HepG2 (cell line): ENCODE data around the gene THRA. TPM values are rescaled to one million over a fixed set of nuclear protein-coding genes. Genes with fewer than 3 reads are reported as not detected.
A peak's percentile ranks its signal among the peaks of the same experiment; 100 is the strongest.

Source experiments
- ARNT ChIP-seq: fragments of 450-650 bp; IDR thresholded peaks from 2 replicates; pipeline ENCODE4 v1.6.1; 2017
- EEA1 ChIP-seq: sonication (generic); formaldehyde crosslinking; IDR thresholded peaks from 2 replicates; pipeline ENCODE4 v1.5.1; 2020; ENCODE audit warnings: mild to moderate bottlenecking, missing genetic modification reagents, borderline replicate concordance
- EP300 ChIP-seq, 3 experiments: sonication (generic) in 1 of 3; formaldehyde crosslinking in 1 of 3; IDR thresholded peaks; 2 replicates each; pipeline versions ENCODE4 v1.5.1 to v1.6.1; 2011 to 2020; ENCODE audit warnings: low read depth in 2 of 3, low read length in 2 of 3, borderline replicate concordance in 1 of 3, improper control_type of control experiment in 1 of 3, mild to moderate bottlenecking in 1 of 3, missing genetic modification reagents in 1 of 3, moderate library complexity in 1 of 3
- GRHL1 ChIP-seq: sonication (generic); formaldehyde crosslinking; conservative IDR thresholded peaks from 2 replicates; pipeline ENCODE4 v1.8.0; 2022; ENCODE audit warnings: missing genetic modification reagents
- HMGA1 ChIP-seq: sonication (generic); formaldehyde crosslinking; conservative IDR thresholded peaks from 2 replicates; pipeline ENCODE4 v1.4.0; 2020; ENCODE audit warnings: missing genetic modification reagents
- HOXA5 ChIP-seq: sonication (generic); formaldehyde crosslinking; IDR thresholded peaks from 2 replicates; pipeline ENCODE4 v1.4.0; 2020; ENCODE audit warnings: missing genetic modification reagents
- NR2F6 ChIP-seq, 2 experiments: IDR thresholded peaks; 2 replicates each; pipeline ENCODE4 v1.6.1; 2016; ENCODE audit warnings: antibody characterized with exemption in 1 of 2, mild to moderate bottlenecking in 1 of 2
- PHB2 ChIP-seq: fragments of 450-650 bp; IDR thresholded peaks from 2 replicates; pipeline ENCODE4 v1.6.1; 2018; ENCODE audit not compliant: partially characterized antibody
- SNAPC2 ChIP-seq: sonication (generic); formaldehyde crosslinking; IDR thresholded peaks from 2 replicates; pipeline ENCODE4 v1.8.1; 2022; ENCODE audit warnings: mild to moderate bottlenecking, missing genetic modification reagents
- SOX13 ChIP-seq, 3 experiments: fragments of 450-650 bp in 1 of 3; sonication (generic) in 1 of 3; formaldehyde crosslinking in 1 of 3; IDR thresholded peaks in 2 of 3; conservative IDR thresholded peaks in 1 of 3; 2 replicates each; pipeline versions ENCODE4 v1.5.0 to v1.6.1; 2016 to 2020; ENCODE audit warnings: antibody characterized with exemption in 1 of 3, mild to moderate bottlenecking in 1 of 3, missing compliant biosample characterization in 1 of 3, missing genetic modification reagents in 1 of 3, moderate library complexity in 1 of 3
- SYNCRIP ChIP-seq: fragments of 200-400 bp; formaldehyde crosslinking; IDR thresholded peaks from 2 replicates; pipeline ENCODE4 v1.6.1; 2018; ENCODE audit warnings: mild to moderate bottlenecking, low read depth, low read length; ENCODE audit not compliant: insufficient read depth
- TCF7 ChIP-seq: sonication (generic); IDR thresholded peaks from 2 replicates; pipeline ENCODE4 v1.6.1; 2016; ENCODE audit warnings: antibody characterized with exemption, low read depth
- YY1 ChIP-seq: IDR thresholded peaks from 2 replicates; pipeline ENCODE4 v1.6.1; 2011; ENCODE audit warnings: low read length, low read depth, moderate library complexity, mild to moderate bottlenecking; ENCODE audit not compliant: insufficient read depth, insufficient replicate concordance
- ZBTB34 ChIP-seq: sonication (generic); formaldehyde crosslinking; IDR thresholded peaks from 2 replicates; pipeline ENCODE4 v1.8.0; 2022; ENCODE audit warnings: mild to moderate bottlenecking, missing genetic modification reagents
- ZEB1 ChIP-seq: IDR thresholded peaks from 2 replicates; pipeline ENCODE4 v1.6.1; 2012; ENCODE audit warnings: mild to moderate bottlenecking, low read depth, inconsistent platforms; ENCODE audit not compliant: insufficient replicate concordance
- ZNF138 ChIP-seq: sonication (generic); formaldehyde crosslinking; IDR thresholded peaks from 2 replicates; pipeline ENCODE4 v1.5.0; 2020; ENCODE audit warnings: mild to moderate bottlenecking, low read depth, missing genetic modification reagents
- ZNF331 ChIP-seq: sonication (generic); formaldehyde crosslinking; IDR thresholded peaks from 2 replicates; pipeline ENCODE4 v1.4.0; 2020; ENCODE audit warnings: missing genetic modification reagents
- polyA plus RNA-seq, 8 experiments: library from polyadenylated mRNA; depleted of rRNA in 3 of 8; stranded (reverse) in 7 of 8; unstranded in 1 of 8; fragments of >200 nt; fragmentation: Illumina TruSeq in 4 of 8; extraction: Trizol in 4 of 8; gene quantifications; 2 replicates each; pipeline versions ENCODE4 v1.2.1 to v1.2.3, GENCODE V29; 2011 to 2016; ENCODE audit warnings: low read depth in 4 of 8, missing spikeins in 1 of 8, mixed read lengths in 1 of 8; ENCODE audit not compliant: insufficient read depth in 1 of 8
- total RNA-seq, 5 experiments: library from RNA; depleted of rRNA; stranded (reverse); fragments of >200 nt; fragmentation: Illumina TruSeq; extraction: Trizol; gene quantifications; 2 replicates each; pipeline ENCODE4 v1.2.3, GENCODE V29; 2016; ENCODE audit warnings: low read depth in 1 of 5
- TF ChIP-seq, protein P1 (sequence below): sonication (generic); formaldehyde crosslinking; IDR thresholded peaks from 2 replicates; pipeline ENCODE4 v1.8.1; 2023; ENCODE audit warnings: missing genetic modification reagents, mild to moderate bottlenecking, borderline replicate concordance
- TF ChIP-seq, protein P2 (sequence below): sonication (generic); formaldehyde crosslinking; IDR thresholded peaks from 2 replicates; pipeline ENCODE4 v1.8.1; 2022; ENCODE audit warnings: low read depth, mild to moderate bottlenecking, missing genetic modification reagents
- TF ChIP-seq, protein P3 (sequence below): sonication (generic); formaldehyde crosslinking; IDR thresholded peaks from 2 replicates; pipeline ENCODE4 v1.8.1; 2023; ENCODE audit warnings: mild to moderate bottlenecking, missing genetic modification reagents

The THRA gene
- total and polyA plus RNA-seq, 2 of the 13 experiments (the other 11 are each of a cell fraction or from before 2014, with no cell fraction given): 8.0 to 9.9 TPM

GRCh38 chr17:40015005-40015997 lies 47.5 kb upstream of the THRA start, which contains the start of gene CSF3 (continued):
- TF ChIP-seq GRHL1 (no peak), ZEB1 (no peak), ARNT (no peak), SNAPC2 (CRISPR knock-in tag) (no peak), HOXA5 (CRISPR knock-in tag) (no peak), HMGA1 (CRISPR knock-in tag) (no peak), ZBTB34 (CRISPR knock-in tag) (no peak), TCF7 (peak; percentile 66; the same call in 1 of the 2 replicates), NR2F6 (IDR thresholded peaks at IDR 0.05) (no peak), NR2F6 (CRISPR knock-in tag; IDR thresholded peaks at IDR 0.05) (0 out of 2 replicates have a peak, but pooled peaks have one; percentile 40), PHB2 (no peak), SOX13 (IDR thresholded peaks at IDR 0.05) (no peak), SOX13 (CRISPR knock-in tag; conservative IDR thresholded peaks at IDR 0.05 in 1 of 2, IDR thresholded peaks at IDR 0.05 in 1 of 2) (peak in 1 of 2 experiments; percentile 50; a peak in 2 of 4 replicates), SYNCRIP (no peak), ZNF138 (CRISPR knock-in tag) (no peak), EEA1 (CRISPR knock-in tag) (no peak), YY1 (no peak), ZNF331 (CRISPR knock-in tag) (0 out of 2 replicates have a peak, but pooled peaks have one; percentile 50), EP300 (IDR thresholded peaks at IDR 0.05; ENCODE audit: low read depth in 2 of 2, low read length in 2 of 2) (no peak), EP300 (CRISPR knock-in tag; IDR thresholded peaks at IDR 0.05; ENCODE audit: borderline replicate concordance) (0 out of 2 replicates have a peak, but pooled peaks have one; percentile 7)
- TF ChIP-seq, protein P1, sequence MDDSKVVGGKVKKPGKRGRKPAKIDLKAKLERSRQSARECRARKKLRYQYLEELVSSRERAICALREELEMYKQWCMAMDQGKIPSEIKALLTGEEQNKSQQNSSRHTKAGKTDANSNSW: no peak
- TF ChIP-seq, protein P2, sequence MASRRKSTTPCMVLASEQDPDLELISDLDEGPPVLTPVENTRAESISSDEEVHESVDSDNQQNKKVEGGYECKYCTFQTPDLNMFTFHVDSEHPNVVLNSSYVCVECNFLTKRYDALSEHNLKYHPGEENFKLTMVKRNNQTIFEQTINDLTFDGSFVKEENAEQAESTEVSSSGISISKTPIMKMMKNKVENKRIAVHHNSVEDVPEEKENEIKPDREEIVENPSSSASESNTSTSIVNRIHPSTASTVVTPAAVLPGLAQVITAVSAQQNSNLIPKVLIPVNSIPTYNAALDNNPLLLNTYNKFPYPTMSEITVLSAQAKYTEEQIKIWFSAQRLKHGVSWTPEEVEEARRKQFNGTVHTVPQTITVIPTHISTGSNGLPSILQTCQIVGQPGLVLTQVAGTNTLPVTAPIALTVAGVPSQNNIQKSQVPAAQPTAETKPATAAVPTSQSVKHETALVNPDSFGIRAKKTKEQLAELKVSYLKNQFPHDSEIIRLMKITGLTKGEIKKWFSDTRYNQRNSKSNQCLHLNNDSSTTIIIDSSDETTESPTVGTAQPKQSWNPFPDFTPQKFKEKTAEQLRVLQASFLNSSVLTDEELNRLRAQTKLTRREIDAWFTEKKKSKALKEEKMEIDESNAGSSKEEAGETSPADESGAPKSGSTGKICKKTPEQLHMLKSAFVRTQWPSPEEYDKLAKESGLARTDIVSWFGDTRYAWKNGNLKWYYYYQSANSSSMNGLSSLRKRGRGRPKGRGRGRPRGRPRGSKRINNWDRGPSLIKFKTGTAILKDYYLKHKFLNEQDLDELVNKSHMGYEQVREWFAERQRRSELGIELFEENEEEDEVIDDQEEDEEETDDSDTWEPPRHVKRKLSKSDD: no peak
- TF ChIP-seq, protein P3, sequence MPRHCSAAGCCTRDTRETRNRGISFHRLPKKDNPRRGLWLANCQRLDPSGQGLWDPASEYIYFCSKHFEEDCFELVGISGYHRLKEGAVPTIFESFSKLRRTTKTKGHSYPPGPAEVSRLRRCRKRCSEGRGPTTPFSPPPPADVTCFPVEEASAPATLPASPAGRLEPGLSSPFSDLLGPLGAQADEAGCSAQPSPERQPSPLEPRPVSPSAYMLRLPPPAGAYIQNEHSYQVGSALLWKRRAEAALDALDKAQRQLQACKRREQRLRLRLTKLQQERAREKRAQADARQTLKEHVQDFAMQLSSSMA (CRISPR knock-in tag): no peak
